AG04449 (cell line): ENCODE data around the gene DTNBP1.

ENCODE experiments used
- CTCF ChIA-PET: fragments of 350-600 bp; formaldehyde crosslinking; extraction: SDS; loops from one replicate; lab custom pipeline; 2021; ENCODE audit warnings: antibody characterized with exemption; lab: Yijun Ruan, JAX
- POLR2A ChIA-PET: fragments of 400-600, 350-600 bp; formaldehyde crosslinking; extraction: SDS; loops from one replicate; lab custom pipeline; 2020; ENCODE audit warnings: antibody characterized with exemption, inconsistent platforms; lab: Yijun Ruan, JAX
- DNase-seq: peaks from one replicate; pipeline ENCODE4 v3.0.0-alpha.2; 2010; ENCODE audit warnings: low read depth, low spot score
- H3K4me3 ChIP-seq: 2 replicates; pipeline ENCODE4 v1.5.1; 2011; ENCODE audit warnings: low read depth, mild to moderate bottlenecking, control low read depth, low read length
- CTCF ChIP-seq: IDR thresholded peaks from one replicate; pipeline ENCODE4 v1.5.1; 2011; ENCODE audit warnings: mild to moderate bottlenecking, moderate library complexity, low read length, control low read depth, inconsistent platforms; ENCODE audit not compliant: insufficient read depth; ENCODE audit errors: missing control alignments

Gene DTNBP1

GRCh38 chr6:15575357-15576033 is 87.3 kb downstream of the DTNBP1 start:
- no peak for DNase-seq
- CTCF ChIA-PET: no interaction called here
- H3K4me3 ChIP-seq: no peak overlapping the region
- POLR2A ChIA-PET: no interaction called here
- TF ChIP-seq CTCF: no peak

- H3K4me3 ChIP-seq: no peak overlapping the region
- ChIA-PET CTCF (no interaction called here), POLR2A (no interaction called here)
- TF ChIP-seq CTCF: no peak
- no peak for DNase-seq
Observed at GRCh38 chr6:15574486-15574885, 88.3 kb downstream of the DTNBP1 start.

- CTCF ChIA-PET: no interaction called here
Observed at GRCh38 chr6:15574023-15574422, 88.8 kb downstream of the DTNBP1 start.

GRCh38 chr6:15573384-15573783 is 89.4 kb downstream of the DTNBP1 start:
- POLR2A ChIA-PET: no interaction called here
- CTCF ChIA-PET: no interaction called here
- DNase-seq: no peak
- no peak for TF ChIP-seq CTCF
- H3K4me3 ChIP-seq: no peak overlapping the region

More at GRCh38 chr6:15574023-15574422, 88.8 kb downstream of the DTNBP1 start:
- no peak for TF ChIP-seq CTCF
- no peak for DNase-seq
- no peak overlapping the region for H3K4me3 ChIP-seq
- POLR2A ChIA-PET: no interaction called here

GRCh38 chr6:15572296-15573016 is 90.4 kb downstream of the DTNBP1 start:
- ChIA-PET CTCF (no interaction called here), POLR2A (no interaction called here)
- no peak for DNase-seq
- H3K4me3 ChIP-seq: no peak overlapping the region
- no peak for TF ChIP-seq CTCF

GRCh38 chr6:15570171-15570570 is 92.7 kb downstream of the DTNBP1 start:
- no peak overlapping the region for H3K4me3 ChIP-seq
- ChIA-PET POLR2A (no interaction called here), CTCF (interaction anchor here (0.6 kb wide), 1 partner anchor 1894 kb away, joined by 3 read pairs; no protein-coding TSS in a partner anchor)
- DNase-seq: no peak
- TF ChIP-seq CTCF: no peak
